Thymus (tissue), 11 donors: ENCODE data around the gene SEPTIN2. TPM values are rescaled to one million over a fixed set of nuclear protein-coding genes. Genes with fewer than 3 reads are reported as not detected.

Source experiments
- DNase-seq, 9 donors: peaks; one replicate each; pipeline ENCODE4 v3.0.0-alpha.2; 2013; ENCODE audit warnings: low spot score in 9 of 9, low read depth in 6 of 9, missing footprints in 1 of 9
- H3K27ac ChIP-seq, 2 donors: one replicate each; pipeline ENCODE4 v1.5.1; 2013; ENCODE audit warnings: control low read depth in 1 of 2, low read depth in 1 of 2, low read length in 1 of 2, mild to moderate bottlenecking in 1 of 2, moderate library complexity in 1 of 2
- H3K27me3 ChIP-seq, 2 donors: one replicate each; pipeline ENCODE4 v1.5.1; 2013; ENCODE audit warnings: low read length in 1 of 2; ENCODE audit not compliant: control insufficient read depth in 2 of 2, insufficient read depth in 1 of 2
- H3K36me3 ChIP-seq, 2 donors: one replicate each; pipeline ENCODE4 v1.5.1; 2013; ENCODE audit warnings: low read length in 1 of 2, mild to moderate bottlenecking in 1 of 2, moderate library complexity in 1 of 2; ENCODE audit not compliant: control insufficient read depth in 2 of 2, insufficient read depth in 2 of 2
- H3K4me1 ChIP-seq, 2 donors: one replicate each; pipeline ENCODE4 v1.5.1; 2013; ENCODE audit warnings: low read length in 2 of 2; ENCODE audit not compliant: control insufficient read depth in 2 of 2, insufficient read depth in 2 of 2
- H3K4me3 ChIP-seq, 2 donors: one replicate each; pipeline ENCODE4 v1.5.1; 2013; ENCODE audit warnings: low read length in 2 of 2, control low read depth in 1 of 2, mild to moderate bottlenecking in 1 of 2
- H3K9me3 ChIP-seq, 2 donors: one replicate each; pipeline ENCODE4 v1.5.1; 2013; ENCODE audit warnings: low read length in 1 of 2, mild to moderate bottlenecking in 1 of 2; ENCODE audit not compliant: control insufficient read depth in 2 of 2, insufficient read depth in 1 of 2
- WGBS: extraction: QIAGEN DNeasy Blood & Tissue Kit; methylation state at CpG from one replicate; pipeline ENCODE4 v1.1.7; 2013; 5-methylcytosine and 5-hydroxymethylcytosine counted together
- polyA plus RNA-seq: library from polyadenylated mRNA; stranded (reverse); fragments of 200-250 nt; gene quantifications from one replicate; pipeline ENCODE4 v1.2.3, GENCODE V29; 2013
- total RNA-seq: library from RNA; stranded (reverse); fragments of 120-200 nt; gene quantifications from one replicate; pipeline ENCODE4 v1.2.4, GENCODE V29; 2013
- donor health status: healthy.

SEPTIN2 gene
- total and polyA plus RNA-seq, 2 donors, result 149 to 189 TPM

GRCh38 chr2:241356871-241357260, 41.1 kb downstream of the SEPTIN2 start:
- Histone ChIP-seq H3K36me3 (peaks cover 13 to 26% of the 10 kb centered on the region in 2 donors), H3K4me1 (peaks cover 11 to 18% of the 10 kb centered on the region in 2 donors), H3K27ac (no peak overlapping the region), H3K9me3 (peaks cover 0 to 1% of the 10 kb centered on the region in 2 donors), H3K4me3 (peak overlapping the region; percentile 53 to 70), H3K27me3 (peaks cover 2% of the 10 kb centered on the region in 2 donors)
- no peak for DNase-seq
- WGBS, result 65% methylated on average over 5 of the region's 5 CpGs

GRCh38 chr2:241357531-241357930, 41.8 kb downstream of the SEPTIN2 start:
- Histone ChIP-seq H3K4me3 (no peak overlapping the region), H3K27ac (no peak overlapping the region)
- DNase-seq, result no peak

GRCh38 chr2:241358470-241358869, 42.7 kb downstream of the SEPTIN2 start:
- peaks cover 11 to 18% of the 10 kb centered on the region in 2 donors for H3K4me1 ChIP-seq
- WGBS, result 89% methylated on average over 5 of the region's 5 CpGs
- DNase-seq, result peak in 1 of 9 donors; percentile 37
- H3K9me3 ChIP-seq, result peaks cover 0 to 1% of the 10 kb centered on the region in 2 donors
- peaks cover 6 to 12% of the 10 kb centered on the region in 2 donors for H3K36me3 ChIP-seq
- no peak overlapping the region for H3K27ac ChIP-seq
- H3K4me3 ChIP-seq, result no peak overlapping the region
- peaks cover 2% of the 10 kb centered on the region in 2 donors for H3K27me3 ChIP-seq

More at GRCh38 chr2:241357531-241357930, 41.8 kb downstream of the SEPTIN2 start:
- H3K27me3 ChIP-seq, result peaks cover 2% of the 10 kb centered on the region in 2 donors
- 83% methylated on average over 3 of the region's 3 CpGs for WGBS
- peaks cover 9 to 20% of the 10 kb centered on the region in 2 donors for H3K36me3 ChIP-seq
- peaks cover 0 to 1% of the 10 kb centered on the region in 2 donors for H3K9me3 ChIP-seq
- peaks cover 11 to 18% of the 10 kb centered on the region in 2 donors for H3K4me1 ChIP-seq

- Histone ChIP-seq H3K4me1 (peaks cover 11 to 18% of the 10 kb centered on the region in 2 donors), H3K27me3 (peaks cover 2% of the 10 kb centered on the region in 2 donors), H3K9me3 (peaks cover 0 to under 1% of the 10 kb centered on the region in 2 donors), H3K4me3 (no peak overlapping the region), H3K27ac (no peak overlapping the region), H3K36me3 (peaks cover 3 to 9% of the 10 kb centered on the region in 2 donors)
- 97% methylated on average over 7 of the region's 7 CpGs for WGBS
- DNase-seq, result no peak
These were observed 43.8 kb downstream of the SEPTIN2 start for GRCh38 chr2:241359481-241360045.

- Histone ChIP-seq H3K9me3 (no peaks in the 10 kb centered on the region), H3K36me3 (peaks cover 0 to 3% of the 10 kb centered on the region in 2 donors), H3K27me3 (no peaks in the 10 kb centered on the region), H3K27ac (no peak overlapping the region), H3K4me1 (peaks cover 0 to 3% of the 10 kb centered on the region in 2 donors), H3K4me3 (no peak overlapping the region)
- 93% methylated on average over 7 of the region's 7 CpGs for WGBS
- DNase-seq, result no peak
These were observed 47.7 kb downstream of the SEPTIN2 start for GRCh38 chr2:241363426-241363825.

GRCh38 chr2:241364781-241365180, 49.1 kb downstream of the SEPTIN2 start:
- WGBS, result 96% methylated on average over 2 of the region's 2 CpGs
- no peak for DNase-seq
- Histone ChIP-seq H3K36me3 (peaks cover 0 to 3% of the 10 kb centered on the region in 2 donors), H3K27ac (no peak overlapping the region), H3K9me3 (no peaks in the 10 kb centered on the region), H3K4me3 (no peak overlapping the region), H3K4me1 (no peaks in the 10 kb centered on the region), H3K27me3 (no peaks in the 10 kb centered on the region)

- whole genome bisulfite sequencing, result 96% methylated on average over 2 of the region's 2 CpGs
- Histone ChIP-seq H3K27ac (no peak overlapping the region), H3K4me3 (no peak overlapping the region), H3K36me3 (peaks cover 0 to 3% of the 10 kb centered on the region in 2 donors), H3K27me3 (no peaks in the 10 kb centered on the region), H3K4me1 (no peaks in the 10 kb centered on the region), H3K9me3 (no peaks in the 10 kb centered on the region)
- no peak for DNase-seq
These were observed 51.0 kb downstream of the SEPTIN2 start for GRCh38 chr2:241366678-241367077.

GRCh38 chr2:241368643-241369042, 52.9 kb downstream of the SEPTIN2 start:
- no peak overlapping the region for H3K27ac ChIP-seq
- over 99% methylated on average over 3 of the region's 3 CpGs for WGBS
- no peaks in the 10 kb centered on the region for H3K4me1 ChIP-seq

GRCh38 chr2:241372361-241372992, 56.8 kb downstream of the SEPTIN2 start:
- no peaks in the 10 kb centered on the region for H3K9me3 ChIP-seq
- H3K27ac ChIP-seq, result no peak overlapping the region
- H3K4me1 ChIP-seq, result no peaks in the 10 kb centered on the region
- DNase-seq, result no peak
- H3K27me3 ChIP-seq, result no peaks in the 10 kb centered on the region
- WGBS, result 95% methylated on average over 11 of the region's 11 CpGs
- H3K36me3 ChIP-seq, result peaks cover 0 to 3% of the 10 kb centered on the region in 2 donors
- H3K4me3 ChIP-seq, result no peak overlapping the region

More at GRCh38 chr2:241368643-241369042, 52.9 kb downstream of the SEPTIN2 start:
- H3K9me3 ChIP-seq, result no peaks in the 10 kb centered on the region
- no peaks in the 10 kb centered on the region for H3K27me3 ChIP-seq
- no peak overlapping the region for H3K4me3 ChIP-seq
- peaks cover 0 to 3% of the 10 kb centered on the region in 2 donors for H3K36me3 ChIP-seq
- DNase-seq, result no peak
